Activated T-cell treated with anti-CD3 and anti-CD28 coated beads, Interleukin-2, amount 50 U/mL, for 72 hours (primary cell): ENCODE data around the gene DNAJC18. TPM values are rescaled to one million over a fixed set of nuclear protein-coding genes. Genes with fewer than 3 reads are reported as not detected.

Source experiments
- ATAC-seq, 2 donors: fragments of 150-1000 bp; cut with Tn5 transposase; replicated peaks in 1 of 2; 2 replicates each; pipeline ENCODE4 v1.10.0; 2021; ENCODE audit warnings: moderate library complexity in 2 of 2, mild to moderate bottlenecking in 1 of 2
- DNase-seq, 2 donors: peaks; one replicate each; pipeline ENCODE4 v3.0.0; 2021 to 2022; ENCODE audit warnings: mixed read lengths in 1 of 2
- H3K27ac Mint-ChIP-seq: one replicate; pipeline ENCODE4 v1.8.0; 2022; ENCODE audit warnings: mild to moderate bottlenecking, moderate library complexity, mixed read lengths
- H3K27me3 Mint-ChIP-seq: one replicate; pipeline ENCODE4 v1.8.0; 2022; ENCODE audit warnings: low read depth, mixed read lengths
- H3K36me3 Mint-ChIP-seq, 2 donors: one replicate each; pipeline ENCODE4 v1.8.0; 2022; ENCODE audit warnings: mixed read lengths in 2 of 2, mild to moderate bottlenecking in 1 of 2; ENCODE audit not compliant: insufficient read depth in 2 of 2
- H3K4me1 Mint-ChIP-seq: one replicate; pipeline ENCODE4 v1.8.0; 2022; ENCODE audit warnings: low read depth, mixed read lengths
- H3K4me3 Mint-ChIP-seq, 2 donors: one replicate each; pipeline ENCODE4 v1.8.0; 2022; ENCODE audit warnings: mild to moderate bottlenecking in 2 of 2, mixed read lengths in 2 of 2, moderate library complexity in 2 of 2
- H3K9me3 Mint-ChIP-seq, 2 donors: one replicate each; pipeline ENCODE4 v1.8.0; 2022; ENCODE audit warnings: mixed read lengths in 2 of 2
- total RNA-seq, 2 donors: library from RNA; stranded (reverse); gene quantifications; one replicate each; pipeline ENCODE4 v1.2.3, GENCODE V29; 2022

Gene DNAJC18
- total RNA-seq, 2 donors from 2014 or later = 46.1 to 73.7 TPM

- Mint-ChIP-seq H3K27ac (no peak within 1 kb of the TSS), H3K4me3 (peak within 1 kb of the TSS in 1 of 2 donors; percentile 29), H3K4me1 (peaks cover 39% of the 10 kb centered on the region), H3K27me3 (no peaks in the 10 kb centered on the region), H3K9me3 (no peaks in the 10 kb centered on the region), H3K36me3 (no peaks in the 10 kb centered on the region)
- DNase-seq (no peak), ATAC-seq (no peak)
Observed at GRCh38 chr5:139383275-139383992, 55.9 kb downstream of the DNAJC18 start, which contains the start of gene SLC23A1. Gene SLC23A1, minus strand, starts transcription at chr5:139383297. Its CDS starts 44 bp downstream, at chr5:139383253.

GRCh38 chr5:139382807-139383206 is 56.5 kb downstream of the DNAJC18 start:
- Mint-ChIP-seq H3K9me3 (no peaks in the 10 kb centered on the region), H3K27me3 (no peaks in the 10 kb centered on the region), H3K36me3 (no peaks in the 10 kb centered on the region), H3K4me3 (no peak overlapping the region), H3K4me1 (peaks cover 33% of the 10 kb centered on the region), H3K27ac (no peak overlapping the region)
- DNase-seq = no peak
- no peak for ATAC-seq

- Mint-ChIP-seq H3K27me3 (no peaks in the 10 kb centered on the region), H3K36me3 (no peaks in the 10 kb centered on the region), H3K27ac (no peak overlapping the region), H3K4me1 (peaks cover 30% of the 10 kb centered on the region), H3K4me3 (no peak overlapping the region), H3K9me3 (no peaks in the 10 kb centered on the region)
- ATAC-seq = no peak
- no peak for DNase-seq
Observed at GRCh38 chr5:139381837-139382761, 57.2 kb downstream of the DNAJC18 start.

DNA sequence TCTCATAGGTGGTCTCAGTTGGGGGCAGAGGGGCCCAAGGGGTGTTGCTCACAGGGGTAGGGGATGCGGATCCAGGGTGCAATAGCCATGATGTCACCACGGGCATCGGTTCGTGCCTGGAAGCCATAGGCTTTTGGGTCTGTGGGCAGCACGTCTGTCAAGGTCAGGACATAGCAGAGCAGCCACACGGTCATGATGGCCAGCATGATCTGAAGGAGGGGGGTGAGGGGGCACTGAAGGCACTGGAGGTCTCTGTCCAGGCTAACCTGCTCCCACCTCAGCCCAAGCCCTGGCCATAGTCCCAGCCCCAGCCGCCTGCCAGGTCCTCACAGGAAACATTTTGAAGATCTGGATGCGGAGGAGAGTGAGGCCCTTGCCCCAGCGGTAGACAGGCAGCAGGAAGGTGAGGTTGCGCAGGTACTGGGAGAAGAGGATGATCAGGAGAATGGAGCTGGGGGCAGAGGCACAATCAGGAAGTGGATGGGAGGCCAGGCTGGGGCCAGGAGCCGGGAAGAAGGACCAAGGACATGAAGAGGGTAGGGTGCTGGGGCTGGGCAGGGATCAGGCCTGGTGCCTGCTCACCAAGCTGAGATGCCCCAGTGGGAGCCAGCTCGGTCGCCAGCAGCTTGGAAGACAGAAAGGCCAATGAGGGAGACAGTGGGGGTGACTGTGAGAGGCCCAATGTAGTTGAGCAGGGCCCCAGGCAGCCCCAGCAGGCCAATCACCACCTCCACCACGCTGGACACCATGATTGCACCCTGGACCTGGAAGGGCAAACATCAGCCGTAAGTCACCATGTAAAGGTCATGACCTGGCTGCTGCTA is 59.5 kb downstream of the DNAJC18 start:
- Mint-ChIP-seq H3K27ac (no peak overlapping the region), H3K27me3 (no peaks in the 10 kb centered on the region), H3K9me3 (no peaks in the 10 kb centered on the region), H3K4me3 (no peak overlapping the region), H3K36me3 (peaks cover 0 to 3% of the 10 kb centered on the region in 2 donors), H3K4me1 (peaks cover 7% of the 10 kb centered on the region)
- no peak for DNase-seq
- no peak for ATAC-seq

- no peaks in the 10 kb centered on the region for H3K9me3 Mint-ChIP-seq
- no peak overlapping the region for H3K4me3 Mint-ChIP-seq
- H3K27ac Mint-ChIP-seq = no peak overlapping the region
- H3K27me3 Mint-ChIP-seq = no peaks in the 10 kb centered on the region
- peaks cover 0 to 3% of the 10 kb centered on the region in 2 donors for H3K36me3 Mint-ChIP-seq
- no peak for DNase-seq
- ATAC-seq = no peak
- H3K4me1 Mint-ChIP-seq = no peaks in the 10 kb centered on the region
Observed at GRCh38 chr5:139378941-139379361, 60.4 kb downstream of the DNAJC18 start.

DNA sequence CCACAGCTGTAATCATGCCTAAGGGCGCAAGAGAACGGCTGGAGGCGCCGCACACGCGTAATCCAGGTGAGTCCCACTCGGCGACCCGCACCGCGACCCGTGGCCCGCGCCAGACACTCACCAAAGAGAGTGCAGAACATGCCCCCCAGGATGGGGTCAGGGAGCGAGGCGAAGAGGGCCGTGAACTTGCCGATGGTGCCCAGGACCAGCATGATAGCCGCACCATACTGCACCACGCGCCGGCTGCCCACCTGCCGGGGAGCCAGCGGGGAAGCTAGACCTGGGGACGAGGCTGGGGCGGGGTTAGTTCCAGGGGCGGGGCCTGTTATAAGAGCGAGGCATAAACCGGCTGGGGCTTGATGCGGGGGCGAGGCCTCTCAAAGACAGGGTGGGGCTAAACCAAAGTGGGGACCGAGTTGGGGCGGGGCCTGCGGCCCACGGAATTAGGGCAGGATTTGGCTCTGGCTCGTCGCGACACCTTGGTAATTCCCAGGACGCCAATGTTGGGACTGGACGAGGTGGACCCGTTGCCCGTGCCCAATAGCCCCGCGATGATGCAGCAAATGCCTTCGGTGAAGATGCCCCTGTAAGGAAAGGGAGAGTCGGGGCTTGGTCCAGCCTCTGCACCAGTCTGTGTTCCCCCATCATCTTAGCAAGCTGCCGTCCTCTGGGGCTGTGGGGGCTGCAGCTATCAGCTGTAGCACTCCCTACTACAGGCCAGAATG is 61.1 kb downstream of the DNAJC18 start:
- H3K27me3 Mint-ChIP-seq = no peaks in the 10 kb centered on the region
- H3K9me3 Mint-ChIP-seq = no peaks in the 10 kb centered on the region
- H3K4me3 Mint-ChIP-seq = no peak overlapping the region
- no peak overlapping the region for H3K27ac Mint-ChIP-seq
- DNase-seq (no peak), ATAC-seq (no peak)
- peaks cover 0 to 3% of the 10 kb centered on the region in 2 donors for H3K36me3 Mint-ChIP-seq
- H3K4me1 Mint-ChIP-seq = no peaks in the 10 kb centered on the region

DNA sequence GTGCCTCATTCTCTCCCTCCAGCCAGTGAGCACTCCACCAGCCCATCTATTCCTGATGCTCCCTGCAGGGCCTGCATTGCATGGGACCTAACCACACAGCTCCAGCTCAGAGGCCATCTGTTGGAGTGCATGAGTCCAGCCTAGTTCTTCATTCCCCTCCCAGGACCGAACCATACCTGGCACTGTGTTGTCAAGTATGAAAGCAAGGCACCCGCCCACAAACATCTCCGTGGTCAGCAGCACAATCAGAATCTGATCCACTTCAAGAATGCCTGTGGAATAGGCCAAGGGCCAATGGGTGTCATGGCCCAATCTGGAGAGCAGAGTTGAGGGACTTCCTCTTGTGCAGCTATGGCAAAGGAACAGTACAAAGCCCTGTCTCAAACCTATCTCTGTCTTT is 62.1 kb downstream of the DNAJC18 start:
- Mint-ChIP-seq H3K9me3 (no peaks in the 10 kb centered on the region), H3K27me3 (no peaks in the 10 kb centered on the region), H3K4me1 (peaks cover 2% of the 10 kb centered on the region), H3K36me3 (peaks cover 0 to 3% of the 10 kb centered on the region in 2 donors), H3K27ac (no peak overlapping the region), H3K4me3 (no peak overlapping the region)
- peak in 1 of 2 donors; percentile 32 for ATAC-seq
- DNase-seq = no peak

DNA sequence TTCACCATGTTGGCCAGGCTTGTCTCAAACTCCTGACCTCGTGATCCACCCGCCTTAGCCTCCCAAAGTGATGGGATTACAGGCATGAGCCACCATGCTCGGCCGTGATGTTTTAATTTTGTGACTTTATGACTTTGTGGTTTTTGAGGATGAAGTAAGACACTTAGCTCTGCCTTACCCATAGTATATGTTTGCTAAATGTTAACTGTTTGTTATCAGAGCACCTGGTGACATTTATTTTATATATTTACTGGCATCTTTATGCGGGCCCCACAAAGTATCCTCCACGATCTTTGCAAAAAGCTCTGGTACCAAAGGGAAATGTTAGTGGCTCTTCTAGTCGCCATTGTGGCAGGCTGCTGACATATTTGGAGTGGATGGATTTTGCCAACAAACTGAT is 63.0 kb downstream of the DNAJC18 start:
- Mint-ChIP-seq H3K36me3 (peaks cover 0 to 3% of the 10 kb centered on the region in 2 donors), H3K4me3 (no peak overlapping the region), H3K4me1 (peaks cover 11% of the 10 kb centered on the region), H3K27me3 (no peaks in the 10 kb centered on the region), H3K9me3 (no peaks in the 10 kb centered on the region), H3K27ac (no peak overlapping the region)
- ATAC-seq (no peak), DNase-seq (no peak)

DNA sequence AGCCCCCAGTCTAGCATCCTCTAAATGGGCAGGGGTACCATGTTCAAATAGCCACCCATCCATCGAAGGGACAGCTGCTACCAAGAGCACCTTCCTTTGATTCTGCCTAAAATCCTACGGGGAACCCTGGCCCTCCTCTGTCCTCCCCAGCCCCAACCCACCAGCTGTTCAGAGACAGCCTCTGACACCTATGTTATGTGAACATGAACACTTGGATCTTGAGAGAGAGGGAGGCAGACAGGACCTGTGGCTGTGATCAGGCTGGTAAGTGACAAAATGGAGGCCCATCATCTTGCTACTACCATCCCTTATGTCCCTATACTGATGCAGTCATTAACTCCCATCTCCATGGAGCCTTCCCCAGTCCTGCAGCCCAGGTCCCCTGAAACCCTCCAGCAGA is 64.4 kb downstream of the DNAJC18 start:
- Mint-ChIP-seq H3K4me3 (no peak overlapping the region), H3K9me3 (no peaks in the 10 kb centered on the region), H3K4me1 (peaks cover 16% of the 10 kb centered on the region), H3K27ac (no peak overlapping the region), H3K36me3 (peaks cover 0 to 3% of the 10 kb centered on the region in 2 donors), H3K27me3 (no peaks in the 10 kb centered on the region)
- DNase-seq (no peak), ATAC-seq (no peak)

GRCh38 chr5:139371482-139372435 is 67.6 kb downstream of the DNAJC18 start:
- Mint-ChIP-seq H3K27me3 (no peaks in the 10 kb centered on the region), H3K9me3 (no peaks in the 10 kb centered on the region), H3K4me3 (peak overlapping the region in 1 of 2 donors; percentile 48), H3K4me1 (peaks cover 16% of the 10 kb centered on the region), H3K36me3 (peaks cover 3% of the 10 kb centered on the region in 2 donors), H3K27ac (peak overlapping the region; percentile 66)
- peak; percentile 54 to 74 for ATAC-seq
- no peak for DNase-seq

- Mint-ChIP-seq H3K4me1 (peaks cover 19% of the 10 kb centered on the region), H3K27ac (no peak overlapping the region)
Observed at GRCh38 chr5:139369181-139369580, 70.1 kb downstream of the DNAJC18 start.

More at GRCh38 chr5:139369181-139369580, 70.1 kb downstream of the DNAJC18 start:
- H3K4me3 Mint-ChIP-seq = no peak overlapping the region
- H3K36me3 Mint-ChIP-seq = peaks cover 0 to 10% of the 10 kb centered on the region in 2 donors
- ATAC-seq (no peak), DNase-seq (no peak)
- no peaks in the 10 kb centered on the region for H3K27me3 Mint-ChIP-seq
- H3K9me3 Mint-ChIP-seq = no peaks in the 10 kb centered on the region
